G401.6 (cell line): ENCODE results near the gene ERBB4.

Experiments
- FAIRE-seq: peaks from 2 replicates; lab custom pipeline; 2012; peaks lifted over from hg19 to GRCh38; lab: Jason Lieb, UNC

The ERBB4 gene

DNA sequence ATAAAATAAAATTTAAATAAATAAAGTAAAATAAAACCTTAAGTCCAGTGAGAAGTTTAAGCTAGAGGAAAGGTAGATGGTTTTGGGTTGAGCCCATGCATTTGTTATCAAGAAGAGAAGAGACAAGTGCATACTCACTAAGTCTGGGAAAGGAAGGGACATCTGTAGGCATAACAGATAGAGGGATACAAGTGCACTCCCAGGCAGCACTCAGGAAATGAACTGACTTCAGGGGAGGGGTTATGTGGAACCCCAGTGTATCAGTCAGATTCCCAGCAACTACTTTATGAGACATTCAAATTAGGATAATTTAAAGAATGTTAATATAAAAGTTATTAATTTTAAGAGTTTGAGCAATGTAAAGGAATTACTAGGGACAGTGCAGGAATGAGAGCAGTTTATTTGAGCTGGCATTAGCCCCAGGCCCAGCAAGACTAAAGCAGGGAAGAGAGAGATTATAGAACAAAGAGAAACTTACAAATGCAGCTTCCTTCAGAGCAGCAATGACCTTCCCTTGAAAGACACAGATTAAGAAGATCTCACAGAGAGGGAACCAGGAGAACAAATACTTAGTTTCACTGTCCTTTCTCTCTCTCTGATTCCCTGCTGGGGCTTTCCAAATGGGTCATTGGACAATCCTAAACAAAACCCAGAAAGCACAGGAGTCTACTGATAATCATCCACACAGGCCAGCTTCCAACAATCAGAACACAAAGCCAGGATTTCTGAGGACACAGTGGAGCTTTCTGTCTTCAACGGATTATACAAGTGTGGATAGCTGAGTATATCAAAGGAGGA is 109.7 kb downstream of the ERBB4 start:
- no peak for FAIRE-seq

DNA sequence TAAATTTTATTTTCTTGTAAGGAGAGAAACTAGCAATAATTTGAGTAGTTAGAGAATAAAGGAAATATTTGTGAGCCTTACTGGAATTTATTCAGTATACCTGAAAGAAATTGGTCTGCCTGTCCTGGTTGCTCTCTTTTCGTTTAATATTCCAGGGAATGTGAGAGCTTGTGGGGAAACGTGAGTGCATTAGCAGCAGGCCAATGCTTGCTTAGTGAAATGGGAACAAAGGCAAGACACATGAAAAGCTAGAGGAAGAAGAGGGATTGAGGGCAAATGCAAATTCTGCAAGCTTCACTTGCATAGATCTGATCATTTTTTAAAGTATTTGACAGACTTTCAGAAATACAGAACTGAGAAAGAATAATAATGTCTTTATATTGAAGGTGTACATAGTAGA is 111.0 kb downstream of the ERBB4 start:
- FAIRE-seq, result no peak

- no peak for FAIRE-seq
Observed at GRCh38 chr2:212426637-212427412, 111.8 kb downstream of the ERBB4 start.

- no peak for FAIRE-seq
Observed at GRCh38 chr2:212424082-212424481, 114.5 kb downstream of the ERBB4 start.

- no peak for FAIRE-seq
Observed at GRCh38 chr2:212423089-212423488, 115.5 kb downstream of the ERBB4 start.

GRCh38 chr2:212421556-212422334 is 116.9 kb downstream of the ERBB4 start:
- FAIRE-seq, result no peak

- FAIRE-seq, result no peak
Observed at GRCh38 chr2:212416086-212416485, 122.5 kb downstream of the ERBB4 start.

DNA sequence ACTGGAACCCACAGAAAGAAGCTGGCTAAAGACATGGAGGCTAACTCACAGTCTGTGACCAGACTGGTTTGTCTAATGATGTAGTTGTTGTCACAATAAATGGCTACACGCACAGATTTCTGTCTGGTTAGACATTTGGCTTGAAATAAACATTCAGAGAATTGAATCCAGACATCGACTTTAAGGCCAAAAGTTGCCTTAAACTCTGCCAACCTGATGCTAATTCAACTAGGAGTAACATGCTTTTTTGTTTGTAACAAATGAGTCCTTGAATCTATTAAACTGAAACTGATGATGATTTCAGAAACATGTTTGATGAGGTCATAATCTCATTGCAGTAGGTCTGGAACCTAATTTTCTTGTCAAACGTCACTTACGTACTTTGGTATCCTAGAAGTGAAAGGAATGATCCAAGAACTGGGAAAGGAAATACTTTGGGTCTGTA is 123.8 kb downstream of the ERBB4 start:
- no peak for FAIRE-seq

GRCh38 chr2:212409560-212409959 is 129.0 kb downstream of the ERBB4 start:
- no peak for FAIRE-seq

GRCh38 chr2:212408524-212408923 is 130.1 kb downstream of the ERBB4 start:
- FAIRE-seq, result no peak

DNA sequence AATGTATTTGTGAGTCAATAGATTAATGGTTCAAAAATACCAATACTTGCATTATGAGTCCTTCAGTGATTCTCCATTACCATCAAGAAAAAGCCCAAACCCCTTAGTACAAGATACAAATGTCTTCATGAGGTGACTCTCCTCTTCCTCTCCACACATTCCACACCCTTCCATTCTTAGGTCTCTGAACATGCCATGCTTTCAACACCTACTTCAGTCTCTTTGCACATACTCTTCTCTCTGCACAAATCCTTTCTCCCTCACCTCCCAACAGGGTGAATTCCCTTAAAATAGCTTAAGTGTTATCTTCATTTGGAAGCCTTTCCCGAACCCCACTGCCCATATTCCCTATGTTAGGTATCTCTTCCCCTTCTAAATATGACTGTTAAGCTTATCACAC is 131.9 kb downstream of the ERBB4 start:
- no peak for FAIRE-seq

GRCh38 chr2:212402316-212402715 is 136.3 kb downstream of the ERBB4 start:
- no peak for FAIRE-seq

DNA sequence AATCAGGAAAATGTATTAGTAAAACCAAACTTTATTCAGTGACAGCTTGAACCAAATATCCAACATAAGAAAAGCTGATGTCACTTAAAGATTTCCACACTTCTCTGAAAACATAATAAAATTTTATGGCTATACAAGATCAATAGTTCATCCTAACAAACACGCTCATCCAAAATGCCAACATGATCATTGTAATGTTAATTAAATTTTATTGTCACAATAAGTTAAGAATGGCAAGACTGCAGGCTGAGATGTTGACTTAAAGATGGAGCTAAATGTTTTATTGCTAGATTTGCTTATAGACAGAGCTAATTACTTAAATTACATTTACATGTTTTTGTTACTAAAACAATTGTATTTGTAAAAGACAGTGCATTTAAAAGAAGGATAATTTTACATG is 140.3 kb downstream of the ERBB4 start:
- no peak for FAIRE-seq

GRCh38 chr2:212392544-212392943 is 146.1 kb downstream of the ERBB4 start:
- no peak for FAIRE-seq

GRCh38 chr2:212392043-212392442 is 146.6 kb downstream of the ERBB4 start:
- FAIRE-seq, result no peak

DNA sequence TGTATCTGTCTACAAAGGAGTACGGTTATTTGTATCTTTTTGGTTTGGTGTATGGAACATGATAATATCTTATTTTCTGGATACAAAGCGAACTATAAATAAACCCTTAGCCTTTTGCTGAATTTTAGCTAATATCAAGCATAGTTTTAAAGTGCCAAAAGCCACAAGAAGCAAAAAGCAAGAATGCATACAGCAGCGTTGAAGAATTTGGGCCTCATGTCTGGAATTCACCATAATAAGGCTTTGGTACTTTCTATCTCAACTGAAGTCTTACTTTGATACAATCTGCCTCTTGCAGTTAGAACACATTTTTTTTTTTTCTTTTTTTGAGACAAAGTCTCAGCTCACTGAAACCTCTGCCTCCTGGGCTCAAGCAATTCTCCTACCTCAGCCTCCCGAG is 151.5 kb downstream of the ERBB4 start:
- FAIRE-seq, result no peak

DNA sequence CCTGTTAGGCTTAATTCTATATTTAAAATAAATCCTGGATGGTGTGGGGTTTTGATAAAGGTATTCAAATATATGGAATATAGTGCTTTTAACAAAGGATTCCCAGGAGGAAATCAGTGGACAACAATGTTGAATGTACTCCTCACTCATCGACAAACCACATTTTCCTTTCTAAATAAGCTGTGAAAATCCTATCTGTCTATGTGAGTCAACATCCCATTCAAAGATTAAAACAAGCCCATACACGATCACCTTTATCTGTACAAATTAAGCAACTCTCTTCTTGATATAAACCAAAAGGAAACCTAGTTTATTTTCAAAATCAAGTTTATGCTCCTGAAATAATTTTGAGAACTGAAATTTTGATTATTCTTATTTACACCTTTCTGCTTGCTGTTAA is 153.4 kb downstream of the ERBB4 start:
- no peak for FAIRE-seq

DNA sequence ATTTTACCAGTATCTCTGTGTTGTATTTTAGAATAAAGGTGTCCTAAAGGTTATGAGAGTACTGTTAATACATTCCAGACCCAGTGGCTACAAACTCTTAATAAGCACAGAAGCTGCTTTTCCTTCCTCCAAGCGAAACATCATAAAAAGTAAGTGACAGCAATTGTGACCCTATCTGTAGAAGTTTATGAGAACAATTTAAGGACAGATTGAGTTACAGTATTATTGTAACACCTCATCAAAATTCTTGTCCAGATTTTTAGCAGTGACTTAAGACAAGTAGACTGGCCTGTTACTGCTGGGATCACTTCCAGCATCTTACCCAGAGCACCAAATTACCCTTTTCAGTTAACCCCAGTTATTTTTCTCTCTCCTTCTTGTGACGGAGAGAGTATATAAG is 154.6 kb downstream of the ERBB4 start:
- FAIRE-seq, result no peak

DNA sequence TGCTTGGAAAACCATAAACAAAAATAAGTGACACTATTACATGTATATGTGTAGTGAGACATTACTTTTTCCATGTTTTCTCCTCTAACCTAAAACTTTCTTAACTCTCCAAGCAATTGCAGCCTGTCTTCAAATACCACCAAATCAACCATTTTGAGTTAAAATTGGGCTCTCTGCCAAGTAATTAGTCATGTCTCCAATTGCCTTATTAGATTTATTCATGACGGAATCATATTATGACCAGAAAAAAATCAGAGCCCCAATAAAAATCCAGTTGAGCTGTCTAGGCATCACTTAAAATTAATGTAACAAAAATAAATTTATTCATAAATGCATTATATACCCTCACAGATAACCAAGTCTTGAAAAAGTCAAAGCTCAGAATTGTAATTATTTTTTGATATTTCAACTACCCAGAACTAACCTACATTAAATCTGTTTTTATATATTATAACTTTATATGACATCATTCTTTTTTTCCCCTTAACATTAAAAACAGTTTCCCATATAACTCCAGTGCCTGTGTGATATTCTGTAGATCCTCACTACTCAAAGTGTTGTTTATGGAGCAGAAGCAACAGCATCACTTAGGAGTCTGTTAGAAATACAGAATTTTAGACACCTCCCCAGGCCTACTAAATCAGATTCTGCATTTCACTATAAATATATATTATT is 157.0 kb downstream of the ERBB4 start:
- FAIRE-seq, result no peak

DNA sequence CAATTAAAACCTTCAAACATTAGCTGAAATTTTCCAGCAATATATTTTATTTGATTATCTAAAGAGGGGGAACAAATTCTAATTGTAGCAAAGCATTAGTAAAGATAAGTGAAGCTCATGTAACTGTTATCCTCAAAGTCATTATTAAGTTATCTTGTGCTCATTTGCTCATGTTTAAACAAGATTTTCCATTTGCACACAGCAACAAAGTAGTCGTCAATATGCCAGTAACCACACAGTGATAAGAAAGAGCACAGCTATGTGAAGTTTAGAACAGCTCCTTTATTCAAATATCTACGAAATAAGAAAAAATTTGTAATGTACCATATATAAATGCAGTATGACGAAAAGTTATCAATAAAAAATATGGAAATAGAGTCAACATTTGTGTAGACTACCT is 159.5 kb downstream of the ERBB4 start:
- FAIRE-seq, result no peak

DNA sequence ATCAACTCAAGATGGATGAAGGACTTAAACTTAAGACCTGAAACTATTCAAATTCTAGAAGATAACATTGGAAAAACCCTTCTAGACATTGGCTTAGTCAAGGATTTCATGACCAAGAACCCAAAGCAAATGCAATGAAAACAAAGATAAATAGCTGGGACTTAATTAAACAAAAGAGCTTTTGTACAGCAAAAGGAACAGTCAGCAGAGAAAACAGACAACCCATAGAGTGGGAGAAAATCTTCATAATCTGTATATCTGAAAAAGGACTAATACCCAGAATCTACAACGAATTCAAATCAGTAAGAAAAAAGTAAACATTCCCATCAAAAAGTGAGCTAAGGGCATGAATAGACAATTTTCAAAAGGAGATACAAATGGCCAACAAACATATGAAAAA is 171.2 kb downstream of the ERBB4 start:
- FAIRE-seq, result no peak
